Right forelimb (tissue), 1 donor: ENCODE measurements around the gene GIGYF2.
"Not testable (repeated sequence)": the region's sequence is repeated elsewhere in the genome, so short reads cannot be mapped to it uniquely, and the experiment has no call there.

Source experiments
- DNase-seq: peaks from one replicate; pipeline ENCODE4 v3.0.0-alpha.2; 2018

GIGYF2 gene

DNA sequence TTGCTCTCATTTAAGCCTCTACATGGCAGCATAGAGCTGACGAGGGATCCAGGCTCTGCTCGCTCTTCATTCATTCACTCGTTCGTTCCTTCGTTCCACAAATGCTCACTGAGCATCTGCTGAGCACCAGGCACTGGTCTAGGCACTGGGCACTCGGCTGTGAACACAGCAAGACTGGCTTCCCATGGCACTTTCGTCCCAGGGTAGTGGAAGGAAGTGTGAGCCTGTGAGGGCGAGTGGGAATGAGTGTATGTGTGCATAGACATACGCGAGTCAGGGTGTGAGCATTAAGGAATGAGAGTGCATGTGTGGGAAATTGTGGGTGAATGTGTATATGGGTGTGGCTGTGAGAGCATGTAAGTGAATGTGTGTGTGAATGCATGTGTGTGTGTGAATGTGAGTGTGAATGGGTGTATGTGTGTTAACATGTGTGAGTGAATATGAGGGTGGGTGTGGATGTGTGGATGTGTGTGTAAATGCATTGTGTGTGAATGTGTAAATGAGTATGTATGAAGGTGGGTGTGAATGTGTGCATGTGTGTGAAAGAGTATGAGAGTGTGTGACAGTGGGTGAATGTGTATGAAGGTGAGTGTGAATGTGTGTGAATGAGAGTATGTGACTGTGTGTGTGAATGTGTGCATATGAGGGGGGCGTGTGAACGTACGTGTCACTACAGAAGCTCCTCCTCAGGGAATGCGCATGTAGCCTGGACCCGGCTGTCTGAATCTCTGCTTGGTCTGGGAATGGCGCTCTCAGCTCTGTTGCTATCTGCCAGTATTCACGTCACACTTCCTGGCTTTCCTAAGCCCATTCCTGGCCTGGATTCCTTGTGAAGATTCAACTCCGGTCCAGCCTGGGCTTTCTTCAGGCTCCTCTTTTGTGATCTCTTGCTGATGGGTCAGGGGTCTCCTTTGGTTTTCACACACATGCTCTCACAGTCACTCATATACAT lies 201.7 kb downstream of the GIGYF2 start:
- DNase-seq: no peak

DNA sequence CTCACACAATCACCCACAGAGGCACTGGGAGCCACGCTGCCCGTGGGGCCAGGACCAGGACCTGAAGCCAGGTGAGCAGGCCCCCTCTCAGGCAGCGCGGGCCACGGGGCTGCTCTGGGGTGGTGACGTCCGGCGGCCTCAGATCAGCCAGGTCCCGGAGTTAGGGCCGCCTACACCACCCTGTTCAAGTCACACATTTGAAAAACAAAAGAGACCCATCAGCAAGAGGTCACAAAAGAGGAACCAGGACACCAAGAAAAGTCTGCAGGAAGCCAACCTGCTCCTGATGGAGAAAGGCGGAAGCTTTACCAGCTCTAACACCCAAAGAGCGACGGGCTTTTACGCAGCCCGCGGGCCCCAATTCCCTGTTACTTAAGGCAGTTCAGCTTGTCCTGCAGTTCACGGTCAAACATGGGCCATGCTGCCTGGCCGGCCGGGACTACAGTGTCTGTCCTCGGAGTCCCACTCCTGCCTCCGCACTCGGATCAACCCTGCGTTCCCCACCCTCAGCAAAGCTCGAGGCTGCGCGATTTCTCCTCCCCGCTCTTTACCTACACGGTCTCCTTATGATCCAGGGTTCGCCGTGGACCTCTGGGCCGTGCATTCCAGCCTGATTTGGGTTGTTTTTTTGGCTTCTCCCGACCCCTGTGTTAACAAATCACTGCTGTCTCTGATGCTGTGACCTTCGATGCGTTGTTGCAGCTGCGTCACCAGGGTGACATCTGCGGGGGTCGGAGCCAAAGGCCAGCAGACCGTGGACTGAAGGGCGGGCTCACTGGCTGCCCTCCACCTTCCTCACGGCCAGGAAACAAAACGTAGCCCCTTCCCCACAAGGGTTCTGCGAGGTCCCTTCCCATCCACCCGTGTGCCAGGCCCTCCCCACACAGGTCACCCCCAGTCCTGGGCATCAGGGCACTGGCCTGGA lies 203.9 kb downstream of the GIGYF2 start:
- DNase-seq: no peak

- no peak for DNase-seq
Measured at GRCh38 chr2:232901736-232902578, 204.8 kb downstream of the GIGYF2 start.

DNA sequence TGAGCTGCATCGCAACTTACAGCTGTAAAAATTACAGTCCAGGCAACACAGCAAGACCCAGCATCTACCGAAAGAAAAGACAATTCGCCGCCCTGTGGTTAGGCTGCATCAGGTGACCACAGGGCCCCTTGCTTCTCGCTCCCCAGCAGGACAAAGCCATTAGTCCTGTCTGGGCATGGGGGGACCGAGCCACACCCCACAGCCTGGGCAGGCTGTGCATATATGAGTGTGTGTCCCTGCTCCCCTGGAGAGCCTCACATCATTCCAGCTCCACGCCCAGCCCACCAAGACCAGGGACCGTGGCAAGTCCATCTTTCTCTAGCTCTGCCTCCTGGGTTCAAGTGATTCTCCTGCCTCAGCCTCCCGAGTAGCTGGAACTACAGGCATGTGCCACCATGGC lies 206.9 kb downstream of the GIGYF2 start:
- DNase-seq: no peak

DNA sequence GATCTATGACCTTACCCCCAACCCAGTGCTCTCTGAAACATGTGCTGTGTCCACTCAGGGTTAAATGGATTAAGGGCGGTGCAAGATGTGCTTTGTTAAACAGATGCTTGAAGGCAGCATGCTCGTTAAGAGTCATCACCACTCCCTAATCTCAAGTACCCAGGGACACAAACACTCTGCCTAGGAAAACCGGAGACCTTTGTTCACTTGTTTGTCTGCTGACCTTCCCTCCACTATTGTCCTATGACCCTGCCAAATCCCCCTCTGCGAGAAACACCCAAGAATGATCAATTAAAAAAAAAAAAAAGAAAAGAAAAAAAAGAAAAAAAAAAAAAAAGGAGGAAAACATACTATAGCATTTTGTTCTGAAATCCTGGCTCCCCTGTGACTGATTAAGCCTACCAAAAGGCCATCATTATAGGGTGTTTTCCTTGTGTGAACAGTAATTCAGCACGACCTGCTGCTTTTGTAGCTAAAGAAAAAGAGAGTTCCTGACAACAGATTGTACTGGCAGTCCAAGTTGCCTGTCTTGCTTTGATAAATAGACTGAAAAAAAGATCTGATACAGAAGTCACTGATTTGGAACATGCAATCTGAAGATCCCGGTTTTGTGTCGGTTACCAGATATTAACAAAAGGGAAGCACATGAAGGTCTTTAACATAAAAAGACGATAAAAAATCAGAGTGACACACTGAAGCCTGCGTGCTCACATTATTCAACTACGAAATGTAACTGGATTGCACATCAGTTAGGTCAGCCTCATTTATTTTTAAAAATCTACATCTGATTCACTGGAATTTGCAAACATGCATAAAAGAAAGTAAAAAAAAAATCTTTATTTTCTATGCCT lies 210.0 kb downstream of the GIGYF2 start:
- DNase-seq: not testable (repeated sequence)

DNA sequence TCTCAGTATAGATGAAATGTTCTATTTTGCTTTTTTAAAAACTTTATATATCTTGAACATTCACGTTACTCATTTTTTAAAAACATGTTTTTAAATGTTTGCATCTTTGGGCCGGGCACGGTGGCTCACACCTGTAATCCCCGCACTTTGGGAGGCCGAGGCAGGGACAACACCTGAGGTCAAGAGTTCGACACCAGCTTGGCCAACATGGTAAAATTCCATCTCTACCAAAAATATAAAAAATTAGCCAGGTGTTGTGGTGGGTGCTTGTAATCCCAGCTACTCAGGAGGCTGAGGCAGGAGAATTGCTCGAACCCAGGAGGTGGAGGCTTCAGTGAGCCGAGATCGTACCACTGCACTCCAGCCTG lies 210.6 kb downstream of the GIGYF2 start:
- not testable (repeated sequence) for DNase-seq

DNA sequence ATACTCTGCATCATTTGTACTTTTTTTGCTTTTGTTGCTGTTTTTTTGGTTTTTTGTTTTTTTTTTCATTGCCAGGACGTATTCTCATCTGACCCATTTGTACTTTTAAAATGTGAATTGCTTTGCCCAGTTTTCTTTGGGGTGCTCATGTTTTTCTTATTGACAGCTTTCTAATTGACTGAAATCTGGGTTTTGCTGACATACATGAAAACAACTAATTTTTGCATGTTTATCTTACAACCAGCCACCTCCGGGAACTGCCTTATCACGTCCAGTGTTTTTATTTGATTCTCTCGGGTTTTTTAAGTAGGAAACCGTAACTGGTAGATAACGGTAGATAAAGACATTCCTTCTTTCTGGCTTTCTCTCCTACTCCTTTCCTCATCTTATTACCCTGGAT lies 211.6 kb downstream of the GIGYF2 start:
- no peak for DNase-seq
